Measurements from ENCODE around the gene BBOF1. TPM values are rescaled to one million over a fixed set of nuclear protein-coding genes. Genes with fewer than 3 reads are reported as not detected.
"Not testable (repeated sequence)": the region's sequence is repeated elsewhere in the genome, so short reads cannot be mapped to it uniquely, and the experiment has no call there.

Gene BBOF1
- total RNA-seq, 1 donor from 2014 or later: 8.0 TPM

- no peak for DNase-seq (ENCODE audit: extremely low spot score, unreplicated experiment)
- no peak overlapping the region for H3K27ac Mint-ChIP-seq (ENCODE audit: unreplicated experiment)
- TF ChIP-seq CTCF (IDR thresholded peaks at IDR 0.05): no peak
- H3K4me3 Mint-ChIP-seq (ENCODE audit: unreplicated experiment): no peak overlapping the region
- H3K36me3 Mint-ChIP-seq (ENCODE audit: unreplicated experiment): peaks cover 17% of the 10 kb centered on the region
- no peaks in the 10 kb centered on the region for H3K9me3 Mint-ChIP-seq (ENCODE audit: unreplicated experiment)
- H3K4me1 Mint-ChIP-seq (ENCODE audit: unreplicated experiment): no peaks in the 10 kb centered on the region
- no peaks in the 10 kb centered on the region for H3K27me3 Mint-ChIP-seq (ENCODE audit: unreplicated experiment)
Measured at GRCh38 chr14:73988065-73988464, 31.1 kb upstream of the BBOF1 start.

DNA sequence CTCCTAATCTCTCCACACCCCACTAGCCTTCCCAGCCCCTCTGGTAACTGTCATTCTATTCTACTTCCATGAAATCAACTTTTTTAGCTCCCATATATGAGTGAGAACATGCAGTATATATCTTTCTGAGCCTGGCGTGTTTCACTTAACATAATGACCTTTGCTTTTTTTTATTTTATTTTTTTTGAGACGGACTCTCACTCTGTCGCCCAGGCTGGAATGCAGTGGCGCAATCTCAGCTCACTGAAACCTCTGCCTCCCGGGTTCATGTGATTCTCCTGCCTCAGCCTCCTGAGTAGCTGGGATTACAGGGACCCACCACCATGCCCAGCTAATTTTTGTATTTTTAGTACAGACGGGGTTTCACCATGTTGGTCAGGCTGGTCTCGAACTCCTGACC, 30.5 kb upstream of the BBOF1 start:
- H3K27ac Mint-ChIP-seq (ENCODE audit: unreplicated experiment); H3K9me3 Mint-ChIP-seq (ENCODE audit: unreplicated experiment); H3K27me3 Mint-ChIP-seq (ENCODE audit: unreplicated experiment); DNase-seq (ENCODE audit: extremely low spot score, unreplicated experiment); H3K4me3 Mint-ChIP-seq (ENCODE audit: unreplicated experiment); H3K4me1 Mint-ChIP-seq (ENCODE audit: unreplicated experiment): not testable (repeated sequence)
- H3K36me3 Mint-ChIP-seq (ENCODE audit: unreplicated experiment): peaks cover 17% of the 10 kb centered on the region

DNA sequence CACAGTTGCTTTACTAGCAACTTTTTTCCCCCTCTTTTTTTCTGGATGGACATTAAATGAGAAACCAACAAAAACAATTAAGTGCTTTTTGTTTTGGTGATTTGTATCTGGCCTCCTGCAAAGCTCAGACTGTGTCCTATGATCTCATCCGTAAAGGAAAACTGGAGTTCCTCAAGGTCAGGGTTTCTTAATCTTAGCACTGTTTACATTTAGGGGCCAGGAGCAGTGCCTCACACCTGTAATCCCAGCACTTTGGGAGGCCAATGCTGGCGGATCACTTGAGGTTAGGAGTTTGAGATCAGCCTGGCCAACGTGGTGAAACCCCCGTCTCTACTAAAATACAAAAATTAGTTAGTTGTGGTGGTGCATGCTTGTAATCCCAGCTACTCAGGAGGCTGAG, 28.1 kb upstream of the BBOF1 start:
- Mint-ChIP-seq H3K27me3 (ENCODE audit: unreplicated experiment) (no peaks in the 10 kb centered on the region), H3K36me3 (ENCODE audit: unreplicated experiment) (peaks cover 16% of the 10 kb centered on the region), H3K4me3 (ENCODE audit: unreplicated experiment) (no peak overlapping the region), H3K9me3 (ENCODE audit: unreplicated experiment) (no peaks in the 10 kb centered on the region), H3K27ac (ENCODE audit: unreplicated experiment) (no peak overlapping the region), H3K4me1 (ENCODE audit: unreplicated experiment) (no peaks in the 10 kb centered on the region)
- no peak for TF ChIP-seq CTCF (IDR thresholded peaks at IDR 0.05)
- no peak for DNase-seq (ENCODE audit: extremely low spot score, unreplicated experiment)

GRCh38 chr14:73994926-73995325, 24.2 kb upstream of the BBOF1 start:
- H3K9me3 Mint-ChIP-seq (ENCODE audit: unreplicated experiment); H3K27me3 Mint-ChIP-seq (ENCODE audit: unreplicated experiment); H3K4me3 Mint-ChIP-seq (ENCODE audit: unreplicated experiment); H3K4me1 Mint-ChIP-seq (ENCODE audit: unreplicated experiment); H3K27ac Mint-ChIP-seq (ENCODE audit: unreplicated experiment); DNase-seq (ENCODE audit: extremely low spot score, unreplicated experiment): not testable (repeated sequence)
- peaks cover 13% of the 10 kb centered on the region for H3K36me3 Mint-ChIP-seq (ENCODE audit: unreplicated experiment)

DNA sequence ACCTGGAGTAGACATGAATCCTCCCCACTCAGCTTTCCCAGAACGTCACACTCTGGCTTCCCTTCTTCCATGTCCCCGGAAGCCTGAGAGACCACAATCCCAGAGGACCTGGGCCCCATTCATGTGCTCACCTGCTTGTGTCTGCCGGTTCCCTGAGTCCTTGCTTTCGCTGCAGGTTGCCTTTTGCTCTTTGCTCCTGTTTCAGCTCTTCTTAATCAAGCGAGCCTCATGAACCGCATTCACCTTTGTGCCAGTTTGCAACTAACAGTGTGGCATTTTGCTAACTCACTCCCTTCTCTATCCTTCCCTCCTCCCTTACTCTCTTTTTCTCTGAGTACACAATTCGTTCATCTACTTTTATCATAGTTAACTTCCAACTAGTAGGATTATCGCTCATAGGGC, 23.2 kb upstream of the BBOF1 start:
- H3K27ac Mint-ChIP-seq (ENCODE audit: unreplicated experiment): no peak overlapping the region

GRCh38 chr14:73996731-73997107, 22.4 kb upstream of the BBOF1 start:
- no peak for DNase-seq (ENCODE audit: extremely low spot score, unreplicated experiment)
- Mint-ChIP-seq H3K27me3 (ENCODE audit: unreplicated experiment) (no peaks in the 10 kb centered on the region), H3K4me1 (ENCODE audit: unreplicated experiment) (no peaks in the 10 kb centered on the region), H3K36me3 (ENCODE audit: unreplicated experiment) (peaks cover 15% of the 10 kb centered on the region), H3K27ac (ENCODE audit: unreplicated experiment) (no peak overlapping the region), H3K4me3 (ENCODE audit: unreplicated experiment) (no peak overlapping the region), H3K9me3 (ENCODE audit: unreplicated experiment) (no peaks in the 10 kb centered on the region)
- TF ChIP-seq CTCF (IDR thresholded peaks at IDR 0.05): no peak

More for the DNA sequence above, 23.2 kb upstream of the BBOF1 start:
- TF ChIP-seq CTCF (IDR thresholded peaks at IDR 0.05): no peak
- Mint-ChIP-seq H3K4me3 (ENCODE audit: unreplicated experiment) (no peak overlapping the region), H3K9me3 (ENCODE audit: unreplicated experiment) (no peaks in the 10 kb centered on the region), H3K27me3 (ENCODE audit: unreplicated experiment) (no peaks in the 10 kb centered on the region), H3K36me3 (ENCODE audit: unreplicated experiment) (peaks cover 15% of the 10 kb centered on the region), H3K4me1 (ENCODE audit: unreplicated experiment) (no peaks in the 10 kb centered on the region)
- no peak for DNase-seq (ENCODE audit: extremely low spot score, unreplicated experiment)
